Daoy (cell line): ENCODE measurements around the gene ADORA1. TPM values are rescaled to one million over a fixed set of nuclear protein-coding genes. Genes with fewer than 3 reads are reported as not detected.

Experiments used
- DNase-seq: peaks from one replicate; pipeline ENCODE4 v3.0.0-alpha.2; 2015; ENCODE audit warnings: low read depth
- total RNA-seq: library from RNA; depleted of rRNA; stranded (reverse); fragments of >200 nt; shearing (Covaris generic); gene quantifications from 2 replicates; pipeline ENCODE4 v1.2.3, GENCODE V29; 2014

The ADORA1 gene
- total RNA-seq, 1 experiment from 2014 or later: 2.7 TPM

DNA sequence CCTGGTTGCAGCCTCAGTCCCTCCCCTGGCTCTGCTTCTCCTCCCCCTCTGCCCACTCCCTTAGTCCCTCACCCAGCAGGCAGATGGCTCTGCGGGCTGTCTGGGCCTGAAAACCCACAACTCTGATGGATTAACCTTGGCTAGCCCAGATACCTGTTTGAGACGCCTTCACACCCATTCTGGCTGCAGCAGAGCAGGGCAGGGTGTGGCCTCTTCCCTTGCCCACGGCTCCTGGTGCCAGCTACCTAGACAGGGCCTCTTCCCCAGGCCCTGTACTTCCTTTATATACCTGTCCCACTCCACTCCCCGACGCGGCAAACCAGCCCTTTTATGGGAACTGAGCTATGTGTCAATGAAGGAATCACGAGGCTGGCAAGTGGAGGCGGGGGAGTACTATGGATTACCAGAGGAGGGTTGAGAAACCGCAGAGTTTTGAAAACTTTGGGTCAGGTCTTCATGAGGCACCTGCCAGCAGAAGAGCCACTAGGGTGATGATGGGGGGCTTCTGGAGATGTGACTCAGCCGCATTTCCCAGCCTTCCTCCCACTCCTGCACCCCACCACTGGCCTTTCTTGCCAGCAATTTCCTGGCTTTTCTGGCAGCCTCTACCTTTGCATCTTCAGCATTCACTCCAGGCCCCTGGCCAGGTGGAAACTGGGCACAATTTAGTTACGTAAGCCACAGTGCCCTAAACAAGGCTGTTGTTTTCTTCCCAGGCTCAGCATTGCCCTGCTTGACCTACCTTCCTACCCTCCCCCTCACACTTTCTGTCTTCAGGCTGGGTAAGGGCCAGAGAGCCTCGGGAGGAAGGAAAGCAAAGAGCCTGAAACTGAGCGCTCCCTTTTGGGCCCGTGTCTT lies 59.1 kb downstream of the ADORA1 start, which contains the start of gene CHI3L1:
TSS of gene CHI3L1 (minus strand) at position 259 of the 858 bp plus-strand sequence. CDS start at position 178, 81 bp downstream.
- no peak for DNase-seq

DNA sequence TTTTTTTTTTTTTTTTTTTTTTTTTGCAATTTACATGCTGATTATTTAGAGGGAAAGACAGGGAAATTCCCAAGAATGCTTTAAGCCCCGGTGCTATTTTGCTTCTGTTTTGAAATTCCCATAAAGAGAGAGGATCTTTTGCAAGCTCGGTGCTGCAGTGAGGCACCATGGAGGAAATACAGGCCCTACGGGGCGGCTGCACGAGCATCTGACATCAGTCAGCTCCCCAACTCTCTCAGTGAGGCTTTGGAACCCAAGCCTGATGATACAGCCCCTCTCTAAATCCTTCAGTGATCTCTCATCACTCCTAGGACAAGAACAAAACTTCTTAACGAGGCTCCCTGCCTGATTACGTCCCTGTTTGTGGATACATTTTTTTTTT lies 59.8 kb downstream of the ADORA1 start:
- no peak for DNase-seq

DNA sequence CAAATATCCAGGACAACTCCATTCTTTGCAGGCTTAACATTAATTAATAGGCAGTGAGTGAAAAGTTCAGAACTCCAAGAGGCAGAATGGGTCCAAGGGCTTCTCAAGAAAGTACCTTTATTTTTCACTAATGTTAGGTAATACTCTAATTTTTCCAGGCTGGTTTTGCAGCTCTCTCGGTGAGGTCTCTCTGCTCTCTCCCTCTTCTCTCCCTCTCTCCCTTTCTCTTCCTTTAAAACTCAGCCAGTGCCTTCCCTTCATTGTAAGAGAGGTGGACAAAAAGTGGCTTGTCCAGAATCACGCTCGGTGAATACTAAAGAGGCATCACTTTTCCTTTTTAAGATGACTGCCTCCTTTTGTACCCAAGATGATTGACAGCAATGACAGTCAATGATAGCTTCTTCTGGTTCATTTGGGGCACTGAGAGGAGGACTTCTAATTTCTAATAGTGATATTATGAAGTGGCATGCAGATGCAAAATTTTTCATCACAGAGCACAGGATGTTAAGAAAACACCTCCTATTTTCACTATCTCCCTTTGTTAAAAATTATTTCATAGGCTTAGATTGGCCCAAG lies 60.3 kb downstream of the ADORA1 start:
- DNase-seq: no peak

DNA sequence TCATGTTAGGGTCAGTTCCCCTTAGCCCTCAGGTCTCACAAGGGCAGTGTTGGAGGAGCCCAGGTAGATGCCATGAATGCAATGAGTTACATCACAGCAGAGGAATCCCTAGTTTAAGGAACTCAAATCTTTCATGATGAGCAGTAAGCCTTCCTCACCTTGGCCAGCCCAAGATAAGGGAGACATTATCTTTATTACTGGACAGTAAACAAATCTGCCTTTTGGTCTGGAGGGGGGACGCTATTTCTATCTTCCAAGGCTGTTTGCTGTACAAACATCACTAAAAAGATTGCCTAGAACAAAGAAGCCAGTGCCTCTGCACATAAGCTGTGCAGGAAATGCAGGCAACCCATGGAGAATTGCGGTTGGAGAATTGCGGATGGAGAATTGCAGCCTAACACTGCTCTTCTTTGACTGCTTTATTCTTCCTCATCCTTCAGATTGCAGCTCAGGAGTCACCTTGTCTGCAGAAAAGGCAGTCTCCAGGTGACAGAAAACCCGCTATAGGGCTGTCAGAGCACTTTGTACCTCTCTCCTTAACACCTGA lies 61.2 kb downstream of the ADORA1 start:
- no peak for DNase-seq

DNA sequence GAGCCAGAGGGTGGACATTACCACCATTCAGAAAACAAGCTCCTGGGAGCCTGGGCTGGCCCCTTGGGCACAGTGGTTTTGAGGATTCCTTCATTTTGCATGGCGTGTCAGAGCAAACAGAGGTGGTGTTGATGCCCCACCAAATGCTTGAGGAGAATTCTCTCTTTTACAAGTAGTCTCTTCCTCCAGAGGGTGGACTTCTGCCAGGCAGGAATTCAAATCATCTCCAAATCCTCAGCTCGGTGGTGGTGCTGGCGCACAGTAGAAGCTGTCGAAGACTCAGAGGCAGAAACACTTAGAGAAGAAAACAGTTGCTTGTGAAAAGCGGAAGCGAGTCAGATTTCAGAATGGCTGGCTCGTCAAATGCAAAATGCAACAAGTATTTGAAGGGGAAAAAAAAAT lies 62.4 kb downstream of the ADORA1 start:
- no peak for DNase-seq

DNA sequence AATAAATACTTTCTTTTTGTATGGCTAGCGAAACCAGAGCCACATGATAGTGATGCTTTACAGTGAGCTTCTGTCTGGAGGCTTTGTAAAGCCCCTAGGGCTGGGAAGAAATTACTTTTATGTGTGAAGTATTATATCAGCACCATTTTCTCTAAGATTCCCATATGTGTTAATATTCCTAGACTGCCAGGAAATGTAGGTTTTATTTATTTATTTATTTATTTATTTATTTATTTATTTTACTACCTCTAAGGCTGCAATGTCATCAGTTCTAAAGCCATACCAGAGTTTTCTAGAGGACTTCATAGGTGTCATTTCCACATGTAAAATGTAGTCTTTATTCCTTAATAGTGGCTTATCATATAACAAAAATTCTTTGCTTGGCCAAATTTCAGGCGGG lies 63.4 kb downstream of the ADORA1 start:
- DNase-seq: no peak

DNA sequence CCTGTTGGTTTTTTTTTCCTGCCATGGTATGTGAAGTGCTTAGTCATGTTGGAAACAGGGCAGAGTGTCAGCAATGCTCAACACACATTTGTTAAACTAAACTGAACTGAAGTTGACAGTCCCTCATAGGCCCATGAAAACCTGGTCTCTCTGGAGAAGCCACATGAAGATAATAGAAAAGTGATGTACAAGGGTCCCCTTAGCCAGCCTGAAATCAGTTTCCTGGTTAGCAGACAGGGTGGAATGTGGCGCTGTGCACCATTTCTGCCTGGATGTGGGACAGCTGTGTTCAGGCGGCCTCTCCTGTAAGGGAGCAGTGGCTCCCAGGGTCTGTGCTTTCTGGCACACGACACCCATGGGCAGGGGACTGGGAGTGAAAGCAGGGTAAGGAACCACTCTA lies 68.8 kb downstream of the ADORA1 start:
- DNase-seq: no peak

DNA sequence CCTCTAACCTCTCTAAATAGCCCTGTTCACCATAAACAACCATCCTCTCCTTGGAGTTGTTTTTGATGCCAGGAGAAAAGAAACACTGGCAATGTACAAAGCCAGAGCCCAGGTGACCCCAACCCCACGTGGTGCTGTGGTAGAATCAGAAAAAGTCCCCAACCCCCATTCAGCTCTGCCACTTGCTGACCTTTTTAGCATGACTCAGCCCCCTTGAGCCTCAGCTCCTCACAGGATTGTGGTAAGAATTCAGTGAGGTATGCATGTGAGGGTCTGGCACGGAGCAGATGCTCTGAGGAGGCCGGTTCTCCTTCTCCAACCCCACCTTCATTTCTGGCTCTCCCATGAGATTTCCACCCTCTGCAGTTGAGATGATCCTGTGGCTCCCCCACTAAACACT lies 70.1 kb downstream of the ADORA1 start:
- peak; percentile 69 for DNase-seq

DNA sequence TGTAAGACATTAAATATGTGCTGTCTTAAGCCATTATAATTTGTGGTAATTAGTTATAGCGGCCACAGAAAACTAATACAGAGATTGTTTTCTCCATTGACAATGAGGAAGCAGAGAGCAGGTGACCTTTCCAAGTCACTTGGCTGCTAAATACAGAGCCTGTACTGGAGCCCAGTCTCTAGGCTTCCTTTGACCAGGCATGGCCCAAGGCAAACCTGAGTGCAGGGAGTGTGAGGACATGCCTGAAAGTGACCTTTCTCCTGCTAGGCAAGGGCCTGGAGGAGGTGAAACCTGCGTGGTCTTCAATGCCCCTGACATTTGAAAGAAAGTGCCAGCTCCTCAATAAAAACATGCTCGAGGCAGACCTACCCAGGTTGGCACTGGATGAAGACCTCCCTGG lies 71.5 kb downstream of the ADORA1 start:
- DNase-seq: no peak

DNA sequence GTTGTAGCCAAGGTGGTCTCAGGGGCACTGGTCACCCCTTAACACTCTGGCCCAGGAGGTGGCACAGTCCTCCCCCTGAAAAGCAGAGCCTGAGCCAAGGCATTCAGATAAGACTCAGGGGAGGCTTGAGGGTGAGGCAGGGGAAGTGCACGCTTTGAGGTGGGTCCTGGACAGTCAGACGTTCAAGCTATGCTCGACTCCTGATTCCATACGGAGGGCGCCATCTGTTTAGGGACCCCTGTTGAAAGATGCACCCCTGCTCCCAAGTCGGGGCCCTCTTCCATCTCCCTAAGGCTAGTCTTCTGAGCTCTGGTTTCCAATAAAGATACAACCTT lies 71.9 kb downstream of the ADORA1 start:
- no peak for DNase-seq

DNA sequence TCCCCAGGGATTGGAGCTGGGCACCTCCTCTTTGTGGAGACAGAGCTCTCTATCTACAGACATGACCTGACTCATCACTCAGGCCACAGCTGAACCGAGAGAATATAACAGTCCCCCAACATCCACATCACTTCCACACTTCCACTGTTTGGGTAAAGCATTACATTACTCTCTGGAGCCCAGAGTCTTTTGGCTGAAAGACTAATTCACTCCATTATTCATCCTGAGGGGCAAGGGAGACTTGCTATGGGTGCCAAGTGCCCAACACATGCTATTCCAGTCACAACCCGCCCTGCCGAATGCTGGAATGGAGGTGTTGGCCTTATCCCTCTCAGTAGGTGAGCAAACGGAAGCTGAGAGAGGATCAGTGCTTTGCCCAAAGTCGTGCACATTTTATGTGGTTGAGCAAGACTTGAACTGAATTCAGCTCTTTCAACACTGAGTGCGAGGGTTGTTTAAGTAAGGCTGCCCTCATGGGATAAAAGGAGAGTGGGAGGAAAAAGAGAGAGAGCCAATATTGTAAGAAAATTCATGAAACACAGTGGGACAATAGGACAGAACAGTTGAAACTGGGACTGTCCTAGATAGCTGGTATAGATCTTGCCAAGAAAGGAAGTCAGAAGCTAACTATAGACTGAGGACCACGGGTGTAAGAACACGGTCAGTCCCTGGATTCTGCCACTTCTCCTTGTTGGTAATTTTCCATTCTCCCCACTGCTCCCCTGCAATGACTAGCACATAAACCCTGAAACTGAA lies 72.5 kb downstream of the ADORA1 start:
- DNase-seq: no peak

DNA sequence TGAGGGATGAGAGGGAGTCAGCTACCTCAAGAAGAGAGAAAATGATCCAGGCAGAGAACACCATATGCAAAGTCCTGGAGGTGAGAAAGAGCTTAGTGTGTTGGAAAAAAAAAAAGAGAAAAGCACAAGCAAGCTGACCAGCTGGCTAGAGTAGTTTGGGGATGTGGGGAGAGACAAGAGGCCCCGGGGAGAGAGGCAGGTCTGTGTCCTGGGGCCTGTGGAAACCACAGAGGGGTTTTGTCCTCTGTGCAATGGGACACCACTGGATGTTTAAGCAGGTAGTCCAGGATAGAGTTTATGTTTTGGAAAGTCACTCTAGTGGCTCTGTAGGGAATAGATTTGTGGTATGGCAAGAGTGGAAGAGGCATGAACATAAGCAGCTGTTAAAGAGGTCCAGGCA lies 73.4 kb downstream of the ADORA1 start:
- DNase-seq: no peak

DNA sequence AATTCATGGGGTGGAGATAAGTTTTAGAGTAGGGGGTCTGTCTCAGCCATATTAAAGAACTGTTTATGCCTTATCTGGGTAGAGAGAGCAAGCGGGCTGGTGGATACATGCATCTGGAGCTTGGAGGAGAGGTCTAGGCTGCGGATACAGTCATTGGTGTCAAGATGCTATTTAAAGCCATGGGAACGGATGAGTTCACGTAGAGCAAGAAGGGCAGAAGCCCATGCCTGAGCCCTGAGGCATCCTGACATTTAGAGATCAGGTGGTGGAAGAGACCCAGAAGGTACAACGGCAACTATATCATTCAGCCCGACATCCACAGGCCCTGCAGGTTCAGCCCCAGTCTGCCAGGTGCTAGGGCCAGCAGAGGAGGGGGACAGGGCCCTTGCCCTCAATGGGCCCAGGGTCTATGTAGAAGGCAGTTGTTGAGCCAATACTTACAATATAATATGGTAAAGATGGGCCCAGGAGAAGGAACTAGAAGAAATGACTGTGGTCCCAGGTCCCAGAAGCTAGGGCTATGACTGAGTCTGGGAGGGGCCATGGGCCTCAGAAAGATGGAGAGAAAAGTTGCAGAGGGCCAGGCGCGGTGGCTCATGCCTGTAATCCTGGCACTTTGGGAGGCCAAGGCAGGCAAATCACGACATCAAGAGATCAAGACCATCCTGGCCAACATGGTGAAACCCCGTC lies 74.1 kb downstream of the ADORA1 start:
- no peak for DNase-seq

DNA sequence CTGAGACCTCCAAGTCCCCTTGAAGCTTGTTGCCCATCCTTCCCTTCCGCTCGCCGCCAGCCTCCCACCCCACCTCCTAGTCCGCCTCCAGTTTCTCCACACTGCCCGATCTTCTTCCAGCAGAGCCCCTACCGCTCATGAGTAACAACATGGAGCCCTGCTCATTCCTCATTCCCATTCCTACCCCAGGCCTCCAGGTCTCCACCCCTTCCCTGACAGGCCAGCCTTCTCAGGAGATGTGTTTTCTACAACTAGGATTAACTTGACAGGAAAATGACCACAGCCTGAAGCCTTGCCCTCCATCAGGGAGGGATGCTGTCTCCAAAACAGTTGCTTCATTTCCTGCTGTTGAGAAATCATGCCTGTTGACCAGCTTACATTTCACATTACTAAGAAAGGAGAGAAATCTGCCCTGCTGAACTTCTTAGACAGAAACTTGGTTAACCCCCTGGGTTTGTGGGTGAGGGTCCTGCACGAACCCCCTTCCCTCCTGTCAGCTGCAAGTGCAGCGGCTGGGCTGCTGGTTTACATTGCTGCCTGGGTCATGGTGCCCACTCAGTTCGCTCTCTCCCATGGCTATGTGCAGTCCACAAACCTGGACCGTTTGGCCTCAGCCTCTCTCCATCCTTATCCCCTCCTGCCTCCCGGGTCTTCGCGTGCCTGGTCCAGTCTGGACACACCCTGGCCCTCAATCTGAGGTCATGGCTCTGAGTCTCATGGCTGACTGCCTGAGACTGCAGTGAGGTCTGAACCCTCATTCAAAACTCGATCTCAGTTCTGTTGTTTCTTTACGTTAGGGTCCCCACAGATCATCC lies 75.1 kb downstream of the ADORA1 start:
- no peak for DNase-seq

DNA sequence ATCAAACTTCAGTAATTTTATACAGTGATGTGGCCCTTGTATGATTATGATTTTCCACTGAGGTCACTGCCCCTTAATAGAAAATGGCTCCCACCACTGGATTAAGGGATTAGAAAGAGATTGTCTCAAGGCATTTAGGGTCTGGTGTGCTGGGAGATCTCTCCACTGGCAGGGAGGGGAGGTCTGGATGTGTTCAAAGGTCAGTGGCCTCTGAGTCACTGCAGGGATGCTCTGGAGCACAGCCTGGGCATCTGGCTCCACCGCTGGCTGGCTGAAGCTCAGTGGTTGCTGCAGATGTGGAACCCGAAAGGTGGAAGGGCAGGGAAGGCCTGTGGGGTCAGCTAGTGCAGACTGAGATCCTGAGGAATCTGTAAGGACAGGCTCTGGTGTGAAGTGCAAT lies 77.2 kb downstream of the ADORA1 start:
- no peak for DNase-seq

DNA sequence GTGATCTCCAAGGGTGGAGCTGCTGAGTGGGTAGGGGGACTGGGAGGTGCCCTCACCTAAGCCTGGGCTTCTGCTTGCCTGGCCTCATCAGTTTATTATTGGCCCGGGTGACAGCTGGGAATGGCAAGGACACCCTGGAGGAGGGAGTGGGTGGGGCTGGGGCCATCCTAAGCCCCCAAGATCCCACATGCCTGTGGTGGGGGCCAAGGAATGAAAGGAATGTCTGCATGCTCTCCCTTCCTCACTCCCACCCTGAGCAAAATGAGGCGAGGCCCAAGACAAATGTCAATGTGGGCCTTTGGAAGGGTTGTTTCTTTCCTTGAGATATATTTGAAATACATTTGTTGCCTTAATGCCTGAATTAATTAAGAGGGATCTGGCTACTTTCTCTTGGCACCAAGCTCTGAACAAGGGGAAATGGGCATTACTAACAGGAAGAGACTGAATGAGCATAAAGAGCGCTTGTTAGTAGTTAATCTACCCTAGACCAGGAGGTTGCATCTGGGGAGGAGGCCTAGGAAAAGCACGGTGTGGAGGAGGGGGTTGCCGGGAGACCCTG lies 78.7 kb downstream of the ADORA1 start:
- DNase-seq: no peak

DNA sequence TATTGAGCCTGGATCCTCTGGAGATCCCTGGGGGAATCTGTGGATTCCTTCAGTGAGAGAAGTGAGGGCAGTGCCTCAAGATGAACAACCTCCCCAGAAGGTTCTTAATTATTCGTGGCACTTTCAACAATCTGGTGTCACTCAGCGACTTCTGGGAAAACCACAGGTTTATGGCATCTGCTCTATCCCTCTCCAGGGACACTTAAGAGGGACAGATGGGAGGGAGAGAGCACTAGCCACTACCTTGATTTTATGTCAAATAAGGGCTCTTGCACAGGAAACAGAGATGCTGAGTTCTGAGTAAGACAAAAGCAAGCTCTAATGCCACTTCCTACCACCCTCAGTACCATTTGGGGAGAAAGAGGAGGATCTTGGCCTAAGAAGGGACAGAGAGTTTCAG lies 80.2 kb downstream of the ADORA1 start:
- no peak for DNase-seq

DNA sequence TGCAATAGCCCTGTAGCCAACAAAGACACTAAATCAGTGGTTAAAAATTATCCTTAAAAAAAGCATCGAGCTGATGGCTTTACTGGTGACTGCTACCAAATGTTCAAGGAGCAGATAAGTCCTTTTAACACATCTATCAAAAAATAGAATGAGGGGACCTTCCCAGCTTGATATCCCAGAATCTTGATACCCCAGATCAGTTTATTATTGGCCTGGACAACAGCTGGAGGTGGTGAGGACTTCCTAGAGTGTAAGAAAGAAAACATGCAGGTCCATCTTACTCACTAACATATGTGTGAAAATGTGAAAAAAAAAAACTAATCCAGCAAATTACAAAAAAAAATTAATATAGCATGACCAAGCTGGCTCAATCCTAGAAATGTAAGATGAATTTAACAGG lies 80.7 kb downstream of the ADORA1 start:
- DNase-seq: no peak

DNA sequence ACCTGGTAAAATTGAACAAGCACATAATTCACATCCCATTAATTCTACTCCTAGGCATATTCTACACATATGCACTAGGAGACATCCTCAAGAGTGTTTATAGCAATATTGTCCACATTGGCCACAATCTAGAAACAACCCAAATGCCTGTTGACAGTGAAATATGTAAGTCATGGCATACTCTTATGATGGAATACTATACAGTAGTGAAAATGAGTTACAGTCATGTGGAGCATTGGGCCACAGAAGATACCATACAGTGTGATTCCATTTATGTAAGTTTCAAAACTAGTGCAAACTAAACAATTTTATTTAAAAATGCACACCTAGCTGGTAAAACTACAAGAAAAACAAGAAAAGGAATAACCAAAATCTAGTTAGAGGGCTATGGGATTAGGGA lies 82.8 kb downstream of the ADORA1 start:
- DNase-seq: no peak

DNA sequence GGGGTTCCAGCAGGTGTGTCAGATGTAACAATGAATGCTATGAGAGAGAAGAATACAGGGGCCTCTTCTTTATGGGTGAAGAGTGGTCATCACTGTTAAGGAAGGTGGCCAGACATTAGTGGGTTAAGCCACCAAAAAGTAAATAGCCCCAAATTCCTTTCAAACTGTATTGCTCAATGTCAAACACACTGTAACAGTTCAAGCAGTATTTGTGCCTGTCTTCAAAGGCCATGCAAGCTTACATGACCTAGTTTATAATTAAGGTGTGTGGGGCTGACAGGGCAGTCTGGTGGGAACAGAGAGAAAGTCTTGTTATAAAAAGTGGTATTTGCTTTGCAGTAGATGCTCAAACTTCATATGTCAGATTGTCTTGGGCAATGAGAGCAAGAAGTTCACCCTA lies 83.5 kb downstream of the ADORA1 start:
- no peak for DNase-seq

DNA sequence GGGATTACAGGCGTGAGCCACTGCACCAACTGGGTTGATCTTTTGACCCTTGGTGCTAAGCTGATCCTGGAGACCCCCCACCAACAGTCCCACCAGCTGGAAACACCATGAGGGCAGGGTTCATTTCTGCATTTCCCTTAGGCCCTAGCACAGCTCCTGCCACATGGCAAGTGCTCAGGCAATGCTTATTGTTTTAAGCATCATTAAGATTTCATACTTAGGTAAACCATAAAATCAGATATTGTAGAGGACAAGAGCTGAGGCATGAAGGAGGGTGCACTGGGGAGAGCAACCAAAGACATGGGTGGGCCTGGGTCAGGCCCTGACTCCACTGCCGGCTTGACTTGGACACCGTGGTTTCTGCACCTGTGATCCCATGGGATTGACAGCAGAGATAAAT lies 84.3 kb downstream of the ADORA1 start:
- DNase-seq: no peak
